Measurements from ENCODE around the gene PAQR6. TPM values are rescaled to one million over a fixed set of nuclear protein-coding genes. Genes with fewer than 3 reads are reported as not detected.

The PAQR6 gene
- total RNA-seq, 1 experiment from 2014 or later, result 15.8 TPM

DNA sequence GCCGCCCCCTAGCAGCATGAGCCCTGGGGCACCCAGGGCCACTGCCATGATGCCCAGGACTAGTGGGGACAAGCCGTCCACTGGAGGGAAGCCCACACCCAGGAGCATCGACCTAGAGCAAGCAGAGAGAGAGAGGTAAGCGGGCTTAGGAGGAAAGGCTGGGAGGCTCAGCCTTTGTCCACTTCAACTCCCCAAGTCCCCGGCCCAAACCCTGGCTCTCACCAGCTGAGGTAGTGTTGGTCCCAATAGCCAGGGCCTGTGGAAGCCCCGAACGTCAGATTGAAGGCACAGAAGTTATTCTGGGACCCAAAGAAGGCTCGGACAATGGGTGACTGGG, 45.2 kb upstream of the PAQR6 start:
- Histone ChIP-seq H4K20me1 (ENCODE audit: control insufficient read depth, insufficient read depth, insufficient read length) (no peaks in the 10 kb centered on the region), H3K79me1 (ENCODE audit: insufficient read depth, low read depth, low read length, poor library complexity, severe bottlenecking) (no peaks in the 10 kb centered on the region), H4K91ac (ENCODE audit: insufficient read length, low read depth, low read length) (no peak overlapping the region), H2BK5ac (ENCODE audit: insufficient read length, low read length) (no peak overlapping the region), H3K4me2 (ENCODE audit: insufficient read depth, insufficient read length, low read length) (no peak overlapping the region), H2BK15ac (ENCODE audit: low read depth, low read length) (no peak overlapping the region), H2BK20ac (ENCODE audit: low read depth, low read length, poor library complexity, severe bottlenecking) (no peak overlapping the region), H3K9me3 (ENCODE audit: control insufficient read depth, low read depth, low read length) (no peaks in the 10 kb centered on the region), H2BK120ac (ENCODE audit: low read depth, low read length, poor library complexity, severe bottlenecking) (no peak overlapping the region), H2AFZ (ENCODE audit: low read length) (no peak overlapping the region), H4K8ac (replicated peaks; ENCODE audit: insufficient read length, low read depth, low read length) (no peak overlapping the region), H4K5ac (ENCODE audit: insufficient read length, low read depth, low read length) (no peak overlapping the region), H3K9ac (ENCODE audit: extremely low read depth, insufficient read length, low read length) (no peak overlapping the region), H2BK12ac (ENCODE audit: insufficient read length, low read depth, low read length) (no peak overlapping the region), H3K18ac (ENCODE audit: insufficient read length, low read depth, low read length) (no peak overlapping the region), H3K4me1 (ENCODE audit: insufficient read depth, low read length) (no peaks in the 10 kb centered on the region; the same call in 1 of the 2 replicates), H3K23me2 (ENCODE audit: insufficient read length, low read depth, low read length, poor library complexity, severe bottlenecking) (peaks cover 8% of the 10 kb centered on the region), H2AK5ac (ENCODE audit: insufficient read length, low read length) (no peak overlapping the region), H3K27me3 (ENCODE audit: insufficient read depth, low read length) (no peaks in the 10 kb centered on the region; the same call in 1 of the 2 replicates), H3K23ac (ENCODE audit: insufficient read length, low read depth, low read length) (no peak overlapping the region), H3K14ac (ENCODE audit: insufficient read depth, low read length) (no peak overlapping the region), H3T11ph (ENCODE audit: low read length) (no peak overlapping the region), H3K27ac (ENCODE audit: insufficient read length, low read depth, low read length) (no peak overlapping the region), H3K4ac (ENCODE audit: low read depth, low read length) (no peak overlapping the region), H3K56ac (ENCODE audit: insufficient read length, low read depth, low read length) (no peak overlapping the region), H3K79me2 (ENCODE audit: insufficient read depth, low read length) (no peaks in the 10 kb centered on the region)
- DNase-seq, result no peak
- TF ChIP-seq, protein P1, sequence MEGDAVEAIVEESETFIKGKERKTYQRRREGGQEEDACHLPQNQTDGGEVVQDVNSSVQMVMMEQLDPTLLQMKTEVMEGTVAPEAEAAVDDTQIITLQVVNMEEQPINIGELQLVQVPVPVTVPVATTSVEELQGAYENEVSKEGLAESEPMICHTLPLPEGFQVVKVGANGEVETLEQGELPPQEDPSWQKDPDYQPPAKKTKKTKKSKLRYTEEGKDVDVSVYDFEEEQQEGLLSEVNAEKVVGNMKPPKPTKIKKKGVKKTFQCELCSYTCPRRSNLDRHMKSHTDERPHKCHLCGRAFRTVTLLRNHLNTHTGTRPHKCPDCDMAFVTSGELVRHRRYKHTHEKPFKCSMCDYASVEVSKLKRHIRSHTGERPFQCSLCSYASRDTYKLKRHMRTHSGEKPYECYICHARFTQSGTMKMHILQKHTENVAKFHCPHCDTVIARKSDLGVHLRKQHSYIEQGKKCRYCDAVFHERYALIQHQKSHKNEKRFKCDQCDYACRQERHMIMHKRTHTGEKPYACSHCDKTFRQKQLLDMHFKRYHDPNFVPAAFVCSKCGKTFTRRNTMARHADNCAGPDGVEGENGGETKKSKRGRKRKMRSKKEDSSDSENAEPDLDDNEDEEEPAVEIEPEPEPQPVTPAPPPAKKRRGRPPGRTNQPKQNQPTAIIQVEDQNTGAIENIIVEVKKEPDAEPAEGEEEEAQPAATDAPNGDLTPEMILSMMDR (conservative IDR thresholded peaks at IDR 0.05), result no peak
- H3K4me1 Mint-ChIP-seq, result peaks cover 10 to 18% of the 10 kb centered on the region in 2 experiments
- H3K27me3 Mint-ChIP-seq (ENCODE audit: low read depth), result no peaks in the 10 kb centered on the region
- H3K27ac Mint-ChIP-seq, result no peak overlapping the region
- H3K36me3 Mint-ChIP-seq (ENCODE audit: insufficient read depth in 1 of 3, low read depth in 3 of 3), result peaks cover 4 to 15% (median 8%) of the 10 kb centered on the region in 3 experiments; a peak in 5 of 7 replicates
- no CpG with 5 or more reads among the region's 8 CpGs for WGBS (ENCODE audit: extremely low coverage, insufficient read length, low lambda C conversion rate)
- H3K9me3 Mint-ChIP-seq, result no peaks in the 10 kb centered on the region
- no peak overlapping the region for H3K4me3 Mint-ChIP-seq
